Hematopoietic multipotent progenitor cell treated with erythropoietin and hydrocortisone succinate and interleukin-3 and kit ligand, for 15 days (in vitro differentiated cells): ENCODE measurements around the gene PRR4.

Experiments used
- DNase-seq: peaks from one replicate; pipeline ENCODE4 v3.0.0-alpha.2; 2015; ENCODE audit warnings: low spot score

PRR4 gene

DNA sequence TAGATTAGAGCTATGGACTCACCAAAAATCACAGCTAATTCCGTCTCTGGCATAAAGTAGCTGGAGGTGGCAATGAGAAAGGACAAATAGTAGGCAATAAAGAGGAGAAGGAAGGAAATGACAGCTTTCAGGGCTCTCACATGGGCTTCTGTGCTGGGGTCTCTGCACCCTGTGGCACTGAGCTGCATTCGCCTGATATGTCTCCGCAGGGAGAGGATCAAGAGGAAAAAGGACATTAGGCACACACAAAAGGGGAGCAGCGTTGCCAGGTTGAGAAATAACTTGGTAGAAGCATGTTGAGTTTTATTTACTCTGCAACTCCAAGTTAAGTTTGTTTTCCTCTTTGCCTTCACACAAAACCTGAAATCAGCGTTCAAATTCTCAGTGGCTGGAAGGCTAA, 47.5 kb downstream of the PRR4 start:
- no peak for DNase-seq
